Pancreas (tissue), 10 donors: ENCODE results near the gene SORCS2. TPM values are rescaled to one million over a fixed set of nuclear protein-coding genes. Genes with fewer than 3 reads are reported as not detected.

ENCODE experiments used
- ATAC-seq, 4 donors: fragments of 200-7000 bp; cut with Tn5 transposase; one replicate each; pipeline versions ENCODE4 v1.8.0 to v1.9.1; 2020; ENCODE audit warnings: mild to moderate bottlenecking in 4 of 4, moderate library complexity in 4 of 4
- DNase-seq, 6 donors: peaks; one replicate each; pipeline ENCODE4 v3.0.0-alpha.2; 2020
- FAIRE-seq: peaks from 2 replicates; lab custom pipeline; 2012; peaks lifted over from hg19 to GRCh38; lab: Jason Lieb, UNC
- H3K27ac ChIP-seq, 4 donors: fragments of 200-600 bp; sonication (generic); 1 replicate in 3 of 4; 2 replicates in 1 of 4; pipeline versions ENCODE4 v1.5.0 to v1.8.0; 2020
- H3K27me3 ChIP-seq, 4 donors: fragments of 200-600 bp; one replicate each; pipeline ENCODE4 v1.8.0; 2021
- H3K36me3 ChIP-seq, 3 donors: fragments of 200-600 bp; sonication (generic) in 1 of 3; one replicate each; pipeline versions ENCODE4 v1.5.0 to v1.8.0; 2020 to 2021
- H3K4me1 ChIP-seq, 3 donors: fragments of 200-600 bp; one replicate each; pipeline ENCODE4 v1.8.0; 2021
- H3K4me3 ChIP-seq, 4 donors: fragments of 200-600 bp; sonication (generic) in 2 of 4; one replicate each; pipeline versions ENCODE4 v1.5.0 to v1.8.0; 2020 to 2021
- H3K9me3 ChIP-seq, 4 donors: fragments of 200-600 bp; one replicate each; pipeline ENCODE4 v1.8.0; 2021
- CTCF ChIP-seq, 4 donors: fragments of 200-600 bp; sonication (generic) in 3 of 4; IDR thresholded peaks; one replicate each; pipeline versions ENCODE4 v1.5.0 to v1.8.0; 2021; ENCODE audit warnings: antibody characterized with exemption in 4 of 4
- WGBS, 2 donors: extraction: QIAGEN DNeasy Blood & Tissue Kit; methylation state at CpG; one replicate each; pipeline ENCODE4 v1.1.7; 2013; 5-methylcytosine and 5-hydroxymethylcytosine counted together
- intact Hi-C, 3 donors: fragments of 100-400 bp; cut with DNase I; formaldehyde crosslinking; loops; one replicate each; pipeline versions ENCODE4 v1.11.1 to v1.14.2; 2022
- polyA plus RNA-seq, 2 donors: library from polyadenylated mRNA; stranded (reverse); fragments of 200-250 nt; gene quantifications; one replicate each; pipeline ENCODE4 v1.2.3, GENCODE V29; 2013
- total RNA-seq, 6 donors: library from RNA; stranded (reverse); fragmentation: NEBNext Ultra II Directional in 4 of 6; extraction: Animal tissue kit (Norgen Biotek cat#: 25700) in 4 of 6; gene quantifications; one replicate each; pipeline versions ENCODE4 v1.2.1 to v1.2.4, GENCODE V29; 2021 to 2023
- donor health status: healthy with polysubstance abuse.
- donor health status: DM: no; HTN: no; CAD: no; lungs with moderate emphysema.
- donor health status: DM: no; HTN: no; CAD: no.
- donor health status: control.
- donor health status: control.
- donor health status: Bipolar disorder and iron deficiency.
- donor health status: DM: yes; HTN: yes; CAD: no.
- donor health status: DM: no; HTN: no; CAD: no.
- donor health status: DM: no; HTN: no; CAD: no.
- donor health status: DM: yes; HTN: yes; CAD: no.

SORCS2 gene
- total and polyA plus RNA-seq, 8 donors, result 0.14 to 1.7 (median 0.42) TPM

DNA sequence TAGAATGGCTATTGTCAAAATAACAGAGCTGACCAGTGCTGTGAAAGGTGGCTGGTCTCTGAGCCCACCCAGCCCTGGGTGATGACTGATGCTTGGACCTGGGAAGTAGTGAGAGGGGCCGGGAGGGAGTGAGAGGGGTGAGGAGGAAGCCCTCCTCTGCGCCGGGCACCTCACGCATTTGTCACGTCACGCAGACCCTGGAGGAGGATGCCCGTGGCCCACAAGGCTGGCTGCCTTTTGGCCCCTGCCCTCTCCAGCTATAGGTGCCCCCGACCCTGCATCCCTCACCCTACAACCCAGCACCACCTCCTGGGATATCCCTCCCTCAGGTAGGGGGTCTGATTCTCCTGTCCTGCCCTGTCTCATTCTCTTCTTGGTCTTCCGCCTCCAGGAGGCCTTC is 539.9 kb downstream of the SORCS2 start:
- H3K27me3 ChIP-seq, result no peaks in the 10 kb centered on the region
- peak in 1 of 6 donors; percentile 47 for DNase-seq
- ATAC-seq, result no peak
- H3K9me3 ChIP-seq, result no peaks in the 10 kb centered on the region
- H3K36me3 ChIP-seq, result no peaks in the 10 kb centered on the region
- 69 to 81% methylated on average over 9 of the region's 9 CpGs for WGBS, 2 donors
- no peak overlapping the region for H3K27ac ChIP-seq
- no peak for TF ChIP-seq CTCF (IDR thresholded peaks at IDR 0.05)
- intact Hi-C loops, result no loop called here
- no peaks in the 10 kb centered on the region for H3K4me1 ChIP-seq
- FAIRE-seq, result no peak
- H3K4me3 ChIP-seq, result no peak overlapping the region

GRCh38 chr4:7733201-7733600 is 540.9 kb downstream of the SORCS2 start:
- Histone ChIP-seq H3K27ac (no peak overlapping the region), H3K4me3 (no peak overlapping the region), H3K27me3 (no peaks in the 10 kb centered on the region), H3K36me3 (no peaks in the 10 kb centered on the region), H3K9me3 (no peaks in the 10 kb centered on the region), H3K4me1 (no peaks in the 10 kb centered on the region)
- TF ChIP-seq CTCF (IDR thresholded peaks at IDR 0.05), result no peak
- intact Hi-C loops, result no loop called here
- DNase-seq (peak in 1 of 6 donors; percentile 46), ATAC-seq (no peak), FAIRE-seq (no peak)
- WGBS, 2 donors, result 67 to 73% methylated on average over 17 of the region's 17 CpGs

DNA sequence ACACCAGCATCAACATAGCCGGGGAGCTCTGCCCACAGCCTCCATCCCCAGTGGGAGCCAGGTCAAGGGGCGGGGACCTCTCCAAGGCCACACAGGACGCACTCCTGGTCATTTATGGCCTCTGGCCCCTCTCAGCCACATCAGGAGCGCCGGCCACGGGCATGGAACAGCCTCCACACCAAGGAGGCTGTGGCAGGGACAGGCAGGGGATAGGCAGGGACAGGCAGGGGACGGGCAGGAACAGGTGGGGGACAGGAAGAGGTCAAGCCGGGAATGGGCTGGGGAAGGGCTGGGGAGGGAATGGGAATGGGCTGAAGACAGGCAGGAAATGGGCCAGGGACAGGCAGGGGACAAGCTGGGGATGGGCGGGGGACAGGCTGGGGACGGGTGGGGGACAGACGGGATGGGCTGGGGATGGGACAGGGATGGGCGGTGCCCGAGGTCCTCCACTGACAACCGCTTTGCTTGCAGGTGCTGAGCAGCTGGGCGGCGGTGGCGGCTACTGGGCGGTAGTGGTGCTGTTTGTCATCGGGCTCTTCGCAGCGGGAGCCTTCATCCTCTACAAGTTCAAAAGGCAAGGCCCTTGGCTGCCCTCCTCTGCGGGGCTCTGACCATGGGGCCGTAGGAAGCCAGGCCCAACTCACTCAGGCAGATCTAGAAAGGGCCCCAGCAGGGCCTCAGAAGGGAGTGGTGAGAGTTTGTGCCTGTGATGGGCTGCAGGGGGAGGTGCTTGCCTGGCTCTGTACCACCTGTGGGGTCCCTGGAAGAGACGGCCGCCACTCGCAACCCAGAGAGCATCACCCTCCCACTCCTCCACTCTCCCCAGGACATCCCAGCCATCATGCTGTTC is 541.7 kb downstream of the SORCS2 start:
- no peak for TF ChIP-seq CTCF (IDR thresholded peaks at IDR 0.05)
- no peaks in the 10 kb centered on the region for H3K27me3 ChIP-seq
- ATAC-seq, result no peak
- no peaks in the 10 kb centered on the region for H3K9me3 ChIP-seq
- intact Hi-C loops, result no loop called here
- H3K27ac ChIP-seq, result no peak overlapping the region
- peak in 1 of 6 donors; percentile 65 for DNase-seq
- WGBS, 2 donors, result 42 to 51% methylated on average over 17 to 26 of the region's 26 CpGs
- no peaks in the 10 kb centered on the region for H3K36me3 ChIP-seq
- H3K4me3 ChIP-seq, result no peak overlapping the region
- H3K4me1 ChIP-seq, result no peaks in the 10 kb centered on the region
- no peak for FAIRE-seq

- ATAC-seq (no peak), DNase-seq (peak in 1 of 6 donors; percentile 45), FAIRE-seq (no peak)
- no peaks in the 10 kb centered on the region for H3K4me1 ChIP-seq
- no peak for TF ChIP-seq CTCF (IDR thresholded peaks at IDR 0.05)
- no peak overlapping the region for H3K27ac ChIP-seq
- intact Hi-C loops, result no loop called here
- no peak overlapping the region for H3K4me3 ChIP-seq
- H3K27me3 ChIP-seq, result no peaks in the 10 kb centered on the region
- no peaks in the 10 kb centered on the region for H3K36me3 ChIP-seq
- no peaks in the 10 kb centered on the region for H3K9me3 ChIP-seq
- 35 to 46% methylated on average over 19 to 20 of the region's 20 CpGs for WGBS, 2 donors
These were observed 542.4 kb downstream of the SORCS2 start for GRCh38 chr4:7734651-7735260.

GRCh38 chr4:7735395-7735794 is 543.1 kb downstream of the SORCS2 start:
- H3K27me3 ChIP-seq, result no peaks in the 10 kb centered on the region
- FAIRE-seq (no peak), DNase-seq (no peak), ATAC-seq (no peak)
- H3K9me3 ChIP-seq, result no peaks in the 10 kb centered on the region
- no peak overlapping the region for H3K27ac ChIP-seq
- no peak overlapping the region for H3K4me3 ChIP-seq
- 73 to 87% methylated on average over 5 of the region's 5 CpGs for WGBS, 2 donors
- no peaks in the 10 kb centered on the region for H3K4me1 ChIP-seq
- no peak for TF ChIP-seq CTCF (IDR thresholded peaks at IDR 0.05)
- intact Hi-C loops, result no loop called here
- H3K36me3 ChIP-seq, result no peaks in the 10 kb centered on the region
